Activated CD4-positive, alpha-beta T cell treated with anti-CD3 and anti-CD28 coated beads, Interleukin-2, amount 50 U/mL, for 24 hours (primary cell): ENCODE results near the gene FGD3.
A peak's percentile ranks its signal among the peaks of the same experiment; 100 is the strongest.
"Not testable (repeated sequence)": the region's sequence is repeated elsewhere in the genome, so short reads cannot be mapped to it uniquely, and the experiment has no call there.

Source experiments
- DNase-seq, 2 donors: peaks; one replicate each; pipeline ENCODE4 v3.0.0-alpha.2; 2020; ENCODE audit warnings: low read depth in 1 of 2, low spot score in 1 of 2

Gene FGD3

GRCh38 chr9:93009337-93010015, 62.2 kb downstream of the FGD3 start:
- DNase-seq: no peak

- no peak for DNase-seq
These were observed 62.7 kb downstream of the FGD3 start for GRCh38 chr9:93010056-93010455.

GRCh38 chr9:93010704-93011103, 63.4 kb downstream of the FGD3 start:
- no peak for DNase-seq

- no peak for DNase-seq
These were observed 63.8 kb downstream of the FGD3 start for GRCh38 chr9:93011114-93011513.

GRCh38 chr9:93012963-93013855, 65.9 kb downstream of the FGD3 start:
- DNase-seq: no peak

GRCh38 chr9:93013856-93014582, 66.7 kb downstream of the FGD3 start:
- no peak for DNase-seq

GRCh38 chr9:93015190-93015589, 67.9 kb downstream of the FGD3 start:
- not testable (repeated sequence) for DNase-seq

- no peak for DNase-seq
These were observed 70.3 kb downstream of the FGD3 start for GRCh38 chr9:93017621-93018020.

- DNase-seq: no peak
These were observed 72.8 kb downstream of the FGD3 start for GRCh38 chr9:93020151-93020550.

- DNase-seq: no peak
These were observed 73.7 kb downstream of the FGD3 start for GRCh38 chr9:93020771-93021670.

GRCh38 chr9:93022066-93022465, 74.7 kb downstream of the FGD3 start:
- no peak for DNase-seq

GRCh38 chr9:93022721-93023520, 75.6 kb downstream of the FGD3 start:
- no peak for DNase-seq

GRCh38 chr9:93023521-93023815, 76.1 kb downstream of the FGD3 start:
- DNase-seq: no peak

- no peak for DNase-seq
These were observed 77.3 kb downstream of the FGD3 start for GRCh38 chr9:93024646-93024910.

GRCh38 chr9:93024986-93025630, 77.8 kb downstream of the FGD3 start:
- no peak for DNase-seq

- no peak for DNase-seq
These were observed 78.4 kb downstream of the FGD3 start for GRCh38 chr9:93025736-93026135.

GRCh38 chr9:93026640-93027039, 79.3 kb downstream of the FGD3 start:
- no peak for DNase-seq

- DNase-seq: no peak
These were observed 80.4 kb downstream of the FGD3 start for GRCh38 chr9:93027750-93028149.

- peak in 1 of 2 donors; percentile 44 for DNase-seq
These were observed 81.2 kb downstream of the FGD3 start for GRCh38 chr9:93028448-93029006.
